HG02970 (cell line): Measurements from ENCODE around the gene CDH20.

Experiments
- ATAC-seq: cut with Tn5 transposase; IDR thresholded peaks from one replicate; pipeline ENCODE4 v1.9.1; 2021; ENCODE audit warnings: mild to moderate bottlenecking, moderate library complexity, moderate number of reproducible peaks; ENCODE audit not compliant: unreplicated experiment, low FRiP score

Gene CDH20

DNA sequence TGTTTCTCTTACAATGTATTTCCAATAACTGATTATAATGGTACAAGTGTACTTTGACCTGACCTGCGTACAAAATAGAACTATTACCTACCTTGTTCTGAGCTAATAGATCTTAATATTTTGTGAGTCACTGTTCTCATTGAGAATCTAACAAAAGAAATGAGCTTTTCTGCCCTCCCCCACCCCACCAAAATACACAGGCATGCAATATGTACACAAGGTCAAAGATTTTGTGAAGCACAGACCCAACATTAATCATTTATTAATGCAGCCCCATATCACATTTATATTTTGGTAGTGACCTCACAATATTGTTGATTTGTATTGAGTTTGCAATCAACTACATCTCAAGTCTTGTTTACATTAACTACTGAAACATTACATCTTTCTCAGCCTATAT is 86.5 kb downstream of the CDH20 start:
- no peak for ATAC-seq

GRCh38 chr18:61420218-61420885 is 87.1 kb downstream of the CDH20 start:
- no peak for ATAC-seq

- ATAC-seq = no peak
These were observed 93.3 kb downstream of the CDH20 start for GRCh38 chr18:61426492-61427053.

- ATAC-seq = no peak
These were observed 95.0 kb downstream of the CDH20 start for GRCh38 chr18:61428266-61428665.

DNA sequence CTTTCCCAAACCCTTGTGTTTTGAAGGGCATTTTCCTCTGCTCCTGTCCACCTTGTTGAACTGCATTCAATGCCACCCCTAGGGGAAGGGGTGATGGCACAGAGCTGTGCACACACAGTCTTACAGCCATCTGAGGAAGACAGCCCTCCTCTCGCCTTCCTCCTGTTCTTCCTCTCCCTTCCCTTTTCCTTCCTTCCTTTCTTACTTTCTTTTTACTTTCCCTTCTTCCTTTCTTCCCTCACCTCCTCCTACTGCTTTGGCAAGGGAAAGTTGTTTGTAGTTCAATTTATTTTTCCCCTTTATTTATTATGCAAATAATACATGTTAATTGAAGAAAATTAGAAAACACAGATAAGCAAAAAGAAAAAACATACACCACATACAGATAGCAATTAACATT is 99.4 kb downstream of the CDH20 start:
- no peak for ATAC-seq

DNA sequence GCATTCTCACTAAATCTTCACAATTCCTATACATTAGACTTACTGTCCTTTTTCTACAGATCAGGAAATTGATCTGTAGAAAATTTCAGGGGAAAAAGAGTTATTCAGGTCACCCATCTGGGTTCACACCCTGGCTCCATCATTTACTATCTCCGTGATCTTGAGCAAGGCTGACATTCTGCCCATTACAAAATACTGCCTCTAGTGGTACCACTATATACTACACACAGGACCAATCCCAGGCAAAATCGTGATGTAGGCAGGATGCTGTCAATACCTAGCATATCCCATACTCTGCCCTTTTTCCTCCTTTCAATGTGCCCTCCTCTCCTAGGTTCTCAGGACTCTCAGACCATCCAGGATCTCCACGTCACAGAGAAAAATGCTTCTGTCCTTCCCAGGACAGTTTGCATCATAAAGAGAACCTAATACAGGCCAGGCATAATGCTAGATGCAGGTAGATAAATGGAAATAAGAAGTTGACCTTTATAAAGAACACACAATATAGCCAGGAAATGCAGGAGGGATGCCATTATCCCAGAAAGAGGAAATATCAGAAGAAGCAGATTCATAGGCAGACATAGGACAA is 101.9 kb downstream of the CDH20 start:
- ATAC-seq = no peak

GRCh38 chr18:61443081-61443725 is 110.0 kb downstream of the CDH20 start:
- no peak for ATAC-seq

- ATAC-seq = peak; percentile 84
These were observed 115.1 kb downstream of the CDH20 start for GRCh38 chr18:61448316-61448715.

- no peak for ATAC-seq
These were observed 126.8 kb downstream of the CDH20 start for GRCh38 chr18:61459896-61460648.

DNA sequence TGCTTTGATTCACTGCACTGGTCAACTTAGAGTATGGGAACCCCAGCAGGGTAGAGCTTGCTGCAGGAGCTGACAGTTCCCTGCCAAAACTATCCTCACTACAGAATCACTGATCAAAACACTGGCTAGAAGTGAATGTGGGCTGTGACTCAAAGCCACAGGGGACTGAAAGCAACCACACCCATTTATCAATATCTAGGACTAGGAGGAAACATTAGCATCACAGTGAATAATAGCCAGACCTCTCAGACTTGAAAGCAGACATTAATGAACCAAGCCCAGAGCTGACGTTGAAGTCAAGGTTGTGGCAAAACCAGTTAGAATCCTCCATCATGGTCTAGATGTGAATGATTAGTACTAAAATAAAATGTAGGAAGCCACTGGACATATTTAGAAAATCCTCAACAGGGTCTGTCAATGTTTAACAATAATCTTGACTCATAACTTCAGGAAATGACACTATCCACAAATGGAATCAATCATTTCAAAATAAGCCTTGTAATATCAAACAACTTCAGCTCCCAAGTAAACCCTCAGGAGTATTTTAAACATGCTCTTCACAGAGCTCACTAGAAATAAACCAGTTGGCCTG is 131.4 kb downstream of the CDH20 start:
- no peak for ATAC-seq

DNA sequence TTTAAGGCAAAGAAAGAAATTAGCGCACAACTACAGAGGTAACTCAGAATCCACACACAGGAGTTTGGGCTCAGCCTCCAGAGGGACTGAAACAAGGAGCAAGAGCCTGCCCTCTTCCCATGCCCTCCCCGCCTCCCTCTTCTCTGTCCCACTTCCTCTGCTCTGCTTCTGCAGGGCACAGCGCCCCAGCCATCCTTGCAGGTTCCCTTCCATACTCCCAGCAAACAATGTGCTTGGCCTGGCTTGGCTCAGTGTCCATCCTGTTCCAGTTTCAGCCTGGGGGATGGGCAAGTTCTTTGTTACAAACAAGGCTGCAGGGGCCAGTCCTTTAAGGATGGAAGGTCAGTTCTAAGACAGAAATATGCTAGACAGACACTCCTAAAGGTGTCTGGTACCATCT is 133.5 kb downstream of the CDH20 start:
- no peak for ATAC-seq

DNA sequence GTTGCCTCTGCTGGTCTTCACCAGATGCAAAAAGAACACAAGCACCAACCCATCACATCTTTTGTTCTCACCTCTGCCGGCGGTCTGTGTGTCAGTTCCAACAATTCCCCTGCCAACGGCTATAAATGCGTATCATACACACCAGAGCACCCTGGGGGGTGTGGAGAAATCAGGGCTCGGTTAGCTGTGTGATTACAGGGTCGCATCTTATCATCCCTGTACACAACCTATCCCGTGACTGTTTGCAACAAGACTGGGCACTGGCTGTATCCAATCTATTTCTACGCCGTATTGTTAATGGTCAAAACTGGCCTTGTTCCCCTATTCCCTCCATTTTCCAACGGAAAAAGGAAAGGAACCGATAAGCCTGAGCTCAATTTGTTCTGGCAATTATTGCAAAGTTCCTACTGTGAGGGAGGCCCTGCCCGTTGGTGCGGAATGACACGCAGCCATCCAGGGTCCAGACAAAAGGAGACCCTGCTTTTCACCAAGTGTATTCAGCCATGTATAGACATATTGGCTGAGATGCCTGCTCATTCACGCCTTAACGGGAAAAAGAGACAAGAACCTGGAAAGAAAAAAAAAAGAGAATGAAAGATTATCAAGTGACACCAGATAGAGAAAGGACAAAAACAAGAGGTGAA is 136.9 kb downstream of the CDH20 start:
- ATAC-seq = no peak

GRCh38 chr18:61471541-61471940 is 138.3 kb downstream of the CDH20 start:
- ATAC-seq = no peak

GRCh38 chr18:61471942-61472341 is 138.7 kb downstream of the CDH20 start:
- no peak for ATAC-seq

DNA sequence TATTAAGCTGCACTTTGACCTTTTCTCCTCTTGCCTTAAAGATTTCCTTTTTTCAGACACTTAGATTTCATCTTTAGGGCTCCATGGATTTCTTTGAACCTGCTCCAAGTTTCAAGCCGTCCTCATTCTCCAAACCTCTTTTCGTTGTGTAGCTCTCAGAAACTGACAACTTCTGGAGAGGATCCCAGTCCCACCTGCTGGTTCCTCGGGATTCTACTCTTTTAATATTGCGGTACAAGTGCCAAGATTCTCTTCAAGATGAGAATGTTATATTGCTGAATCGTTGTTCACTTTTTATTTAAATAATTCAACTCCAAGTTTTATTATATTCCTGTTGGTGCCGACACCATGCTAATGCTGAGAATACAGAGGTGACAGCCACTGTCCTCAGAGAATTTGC is 141.1 kb downstream of the CDH20 start:
- ATAC-seq = no peak

DNA sequence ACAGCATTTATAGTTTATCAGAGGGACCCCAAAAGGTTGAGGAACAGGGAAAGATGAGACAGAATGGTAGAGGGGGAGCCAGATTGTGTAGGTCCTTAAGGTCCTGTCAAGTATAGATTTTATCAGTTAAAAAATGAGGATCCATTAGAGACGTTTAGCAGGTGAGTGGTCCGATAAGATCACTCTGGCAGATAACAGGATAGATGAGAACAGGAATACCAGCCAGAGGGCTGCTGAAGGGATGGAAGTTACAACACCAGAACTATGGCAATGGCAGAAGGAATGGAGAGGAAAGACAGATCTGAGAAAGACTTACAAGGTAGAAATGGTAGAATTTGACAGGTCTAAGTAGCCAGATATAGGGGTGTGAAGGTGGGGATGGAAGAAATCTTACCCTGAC is 141.7 kb downstream of the CDH20 start:
- ATAC-seq = no peak

- no peak for ATAC-seq
These were observed 142.7 kb downstream of the CDH20 start for GRCh38 chr18:61475931-61476330.

DNA sequence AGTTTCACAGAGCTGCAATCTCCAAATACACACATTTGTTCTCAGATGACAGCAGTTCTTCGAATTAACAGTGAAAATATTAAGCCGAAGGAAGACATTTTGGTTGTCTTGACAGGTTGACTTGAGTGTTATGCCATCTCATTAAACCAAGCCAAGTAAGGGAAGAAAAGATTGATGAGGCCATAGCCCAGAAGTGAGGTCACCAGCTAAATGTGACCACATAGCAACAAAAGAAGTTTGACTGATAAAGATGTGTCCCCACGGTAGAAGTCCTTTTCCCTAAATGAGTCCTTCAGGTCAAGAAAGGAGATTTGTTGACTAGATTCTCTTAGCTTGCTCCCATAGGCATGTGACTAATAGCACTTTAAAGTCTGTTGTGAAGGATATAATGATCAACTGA is 156.1 kb downstream of the CDH20 start:
- no peak for ATAC-seq

GRCh38 chr18:61496374-61496773 is 163.1 kb downstream of the CDH20 start:
- ATAC-seq = no peak

DNA sequence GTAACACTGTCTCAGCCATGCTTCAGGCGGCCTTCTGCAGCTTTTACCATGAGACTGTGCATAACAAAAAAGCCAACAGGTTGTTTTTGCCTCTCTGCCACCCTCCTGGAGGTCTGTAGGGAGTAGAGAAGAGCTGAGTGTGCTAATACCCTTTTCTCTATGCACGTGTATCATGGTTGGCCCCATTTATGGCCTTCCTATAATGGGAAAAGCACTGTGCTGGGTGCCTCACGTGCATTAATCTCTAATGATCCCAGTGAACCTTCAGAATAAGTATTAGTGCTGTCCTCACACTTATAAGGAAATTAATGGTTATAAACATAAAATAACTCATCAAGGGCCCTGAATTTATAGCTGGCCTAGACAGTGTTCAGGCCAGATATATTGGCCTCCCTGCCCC is 164.2 kb downstream of the CDH20 start:
- no peak for ATAC-seq
